Measurements from ENCODE around the gene CDC34. TPM values are rescaled to one million over a fixed set of nuclear protein-coding genes. Genes with fewer than 3 reads are reported as not detected.

The CDC34 gene, protein sequence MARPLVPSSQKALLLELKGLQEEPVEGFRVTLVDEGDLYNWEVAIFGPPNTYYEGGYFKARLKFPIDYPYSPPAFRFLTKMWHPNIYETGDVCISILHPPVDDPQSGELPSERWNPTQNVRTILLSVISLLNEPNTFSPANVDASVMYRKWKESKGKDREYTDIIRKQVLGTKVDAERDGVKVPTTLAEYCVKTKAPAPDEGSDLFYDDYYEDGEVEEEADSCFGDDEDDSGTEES
- 78.2 TPM for total RNA-seq
- long read RNA-seq, transcript CDC34-202 (5 exons, 1,147 nt), result minor isoform, 7 of 265 reads
- long read RNA-seq, transcript CDC34-201 (5 exons, 1,471 nt), result major isoform, 186 of 265 reads
- long read RNA-seq, partial matches to known transcripts, result 44 of 265 reads
- long read RNA-seq, other reads (novel, unspliced or antisense), result 27 of 265 reads

DNA sequence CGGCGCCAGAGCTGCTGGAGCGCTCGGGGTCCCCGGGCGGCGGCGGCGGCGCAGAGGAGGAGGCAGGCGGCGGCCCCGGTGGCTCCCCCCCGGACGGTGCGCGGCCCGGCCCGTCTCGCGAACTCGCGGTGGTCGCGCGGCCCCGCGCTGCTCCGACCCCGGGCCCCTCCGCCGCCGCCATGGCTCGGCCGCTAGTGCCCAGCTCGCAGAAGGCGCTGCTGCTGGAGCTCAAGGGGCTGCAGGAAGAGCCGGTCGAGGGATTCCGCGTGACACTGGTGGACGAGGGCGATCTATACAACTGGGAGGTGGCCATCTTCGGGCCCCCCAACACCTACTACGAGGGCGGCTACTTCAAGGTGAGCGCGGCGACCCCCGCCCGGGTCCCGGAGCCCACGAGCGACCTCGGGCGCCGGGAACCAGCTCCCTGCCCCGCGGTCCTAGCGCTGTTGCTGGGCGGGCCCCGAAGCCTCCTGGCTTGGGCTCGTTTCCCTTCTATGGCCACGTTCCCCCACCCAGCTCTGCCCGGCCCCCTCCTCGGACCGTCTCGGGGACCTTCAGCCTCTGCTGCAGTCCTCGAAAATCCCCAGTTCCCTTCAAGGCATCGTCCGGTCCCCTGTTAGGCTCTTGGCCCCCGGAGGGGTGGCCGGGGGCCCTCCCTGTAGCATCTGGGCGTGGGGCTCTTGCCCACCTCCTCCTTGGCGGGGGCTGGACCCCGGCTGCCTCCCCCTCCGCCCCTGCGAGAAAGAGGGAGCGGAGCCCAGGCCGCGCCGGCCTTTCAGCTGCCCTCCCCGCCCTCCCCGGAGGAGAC lies at the start of gene CDC34:
CDC34 (plus strand) TSS at position 8 of the 808 bp plus-strand sequence; CDS start at position 180, 172 bp downstream.
- no peak for DNase-seq (ENCODE audit: low spot score)
- intact Hi-C loops (cut with DNase I), result loop anchor here (5.0 kb wide), 1 partner anchor 40 kb away; the partner anchor contains the start of gene BSG

DNA sequence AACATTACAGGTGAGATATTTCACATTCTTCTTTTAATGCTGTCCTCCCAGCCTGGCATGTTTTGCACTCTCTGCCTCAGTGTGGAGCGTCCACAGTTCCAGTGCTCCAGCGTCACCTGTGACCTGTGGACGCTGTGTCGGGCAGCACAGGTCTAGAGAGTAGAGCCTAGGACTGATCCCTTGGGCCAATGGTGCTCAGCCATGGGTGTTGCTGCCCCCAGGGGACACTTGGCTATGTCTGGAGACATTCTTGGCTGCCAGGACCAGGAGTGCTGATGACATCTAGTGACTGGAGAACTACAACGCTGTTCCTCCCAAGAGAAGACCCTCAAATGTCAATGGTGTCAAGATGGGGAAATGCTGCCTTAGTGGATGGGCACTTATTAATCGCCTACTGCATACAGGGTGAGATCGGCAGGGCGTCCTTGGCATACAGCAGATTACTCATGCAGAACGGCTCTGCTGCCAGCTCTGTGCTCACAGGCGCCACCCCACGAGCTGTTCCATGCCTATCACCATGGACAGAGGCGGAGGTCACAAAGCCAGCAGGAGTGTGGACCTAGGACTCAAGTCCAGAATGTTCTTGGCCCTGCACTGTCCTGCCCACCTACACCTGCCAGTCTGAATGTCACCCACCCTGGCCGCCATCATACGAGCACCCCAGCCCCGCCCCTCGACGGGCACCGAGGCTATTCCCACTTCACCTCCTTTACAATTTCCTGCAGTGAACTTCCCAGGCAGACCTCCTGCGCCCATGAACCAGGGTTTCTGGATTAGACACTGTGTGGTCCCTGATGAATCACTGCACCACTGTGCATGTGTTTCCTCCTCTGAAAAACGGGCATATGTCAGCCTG lies 49.1 kb upstream of the CDC34 start:
- DNase-seq (ENCODE audit: low spot score), result no peak
- intact Hi-C loops (cut with DNase I), result loop anchor here (5.0 kb wide), 1 partner anchor 90 kb away; no protein-coding TSS in a partner anchor

DNA sequence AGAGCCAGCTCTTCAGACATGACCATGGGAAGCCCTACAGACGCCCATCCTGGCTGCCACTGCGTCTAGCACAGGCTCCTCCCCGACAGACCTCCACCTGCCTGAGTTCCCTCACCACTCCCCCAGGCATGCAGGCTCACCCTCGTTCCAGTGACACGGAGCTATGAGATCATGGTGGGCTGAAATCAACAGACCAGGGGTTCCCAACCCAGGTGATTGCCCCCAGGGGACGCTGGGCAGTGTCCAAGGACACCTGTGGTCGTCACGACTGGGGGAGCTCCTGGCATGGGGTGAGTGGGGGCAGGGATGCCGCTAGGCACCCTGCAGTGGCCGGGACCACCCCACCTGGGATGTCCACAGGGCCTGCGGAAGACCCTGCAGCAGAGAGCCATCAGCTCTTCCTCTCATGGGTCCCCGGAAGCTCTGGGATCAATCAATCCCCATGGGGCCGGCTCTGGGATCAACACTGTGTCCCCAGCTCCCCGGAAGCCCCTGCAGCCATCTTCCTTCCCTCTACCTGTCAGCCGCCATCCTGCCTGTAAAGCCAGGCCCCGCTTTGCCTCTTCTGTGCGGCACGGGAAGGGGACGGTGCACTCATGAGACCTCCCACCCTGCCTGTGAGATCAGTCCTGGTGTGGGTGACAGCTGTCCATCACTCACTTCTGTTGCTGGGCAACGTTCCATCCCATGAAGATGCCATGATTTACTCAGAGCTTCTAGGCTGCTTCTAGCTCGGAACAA lies 48.1 kb upstream of the CDC34 start:
- intact Hi-C loops (cut with DNase I), result loop anchor here (5.0 kb wide), 1 partner anchor 91 kb away; no protein-coding TSS in a partner anchor
- DNase-seq (ENCODE audit: low spot score), result no peak

DNA sequence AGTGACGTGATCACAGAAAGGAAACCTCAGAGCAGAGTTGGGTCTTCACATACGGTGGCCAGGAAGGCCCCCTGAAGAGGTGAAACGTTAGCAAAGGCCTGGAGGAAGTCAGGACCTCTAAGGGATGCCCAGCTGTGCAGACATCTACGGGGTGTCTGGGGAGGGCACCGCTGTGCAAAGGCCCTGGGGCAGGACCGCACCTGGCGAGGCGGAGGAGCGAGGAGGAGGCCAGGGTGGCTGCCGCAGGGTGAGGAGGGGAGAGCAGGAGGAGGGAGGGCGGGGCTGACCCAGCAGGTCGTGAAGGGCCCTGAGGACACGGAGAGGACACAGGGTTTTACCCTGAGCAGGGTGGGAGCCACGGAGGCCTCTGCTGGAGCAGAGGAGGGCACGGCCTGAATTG lies 47.1 kb upstream of the CDC34 start:
- intact Hi-C loops (cut with DNase I), result loop anchor here (5.0 kb wide), 1 partner anchor 92 kb away; no protein-coding TSS in a partner anchor
- no peak for DNase-seq (ENCODE audit: low spot score)

- DNase-seq (ENCODE audit: low spot score), result no peak
- intact Hi-C loops (cut with DNase I), result loop anchor here (5.0 kb wide), 1 partner anchor 103 kb away; no protein-coding TSS in a partner anchor
Measured at GRCh38 chr19:485077-485476, 46.5 kb upstream of the CDC34 start.

- DNase-seq (ENCODE audit: low spot score), result no peak
- intact Hi-C loops (cut with DNase I), result loop anchor here (5.0 kb wide), 1 partner anchor 103 kb away; no protein-coding TSS in a partner anchor
Measured at GRCh38 chr19:485583-486236, 45.9 kb upstream of the CDC34 start.

- peak; percentile 98 for DNase-seq (ENCODE audit: low spot score)
- intact Hi-C loops (cut with DNase I), result loop anchor here (1.0 to 5.0 kb wide), 2 partner anchors 19 to 106 kb away; partner anchors contain the start of gene TPGS1
Measured at GRCh38 chr19:488505-489417, 42.8 kb upstream of the CDC34 start.

- DNase-seq (ENCODE audit: low spot score), result no peak
- intact Hi-C loops (cut with DNase I), result loop anchor here (1.0 to 5.0 kb wide), 2 partner anchors 18 to 107 kb away; partner anchors contain the start of gene TPGS1
Measured at GRCh38 chr19:489418-490196, 42.0 kb upstream of the CDC34 start.

GRCh38 chr19:491146-491741 lies 40.3 kb upstream of the CDC34 start:
- no peak for DNase-seq (ENCODE audit: low spot score)
- intact Hi-C loops (cut with DNase I), result no loop called here

DNA sequence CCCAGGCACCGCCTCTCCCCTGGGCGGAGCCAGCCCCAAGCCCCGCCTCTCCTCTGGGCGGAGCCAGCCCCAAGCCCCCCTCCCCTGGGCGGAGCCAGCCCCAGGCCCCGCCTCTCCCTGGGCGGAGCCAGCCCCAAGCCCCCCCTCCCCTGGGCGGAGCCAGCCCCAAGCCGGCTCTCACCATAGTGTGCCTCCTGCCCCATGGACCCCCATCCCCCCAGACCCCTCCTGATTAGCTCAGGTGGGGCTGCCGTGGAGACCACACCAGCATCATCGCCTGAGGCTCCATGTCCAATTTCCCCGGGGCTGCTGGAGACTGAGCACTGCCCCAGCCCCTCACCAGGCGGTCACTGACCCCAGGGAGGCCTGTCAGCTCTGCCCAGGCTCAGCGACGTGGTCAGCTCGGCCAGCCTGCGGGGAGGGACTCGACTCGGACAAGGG lies 39.4 kb upstream of the CDC34 start:
- intact Hi-C loops (cut with DNase I), result no loop called here

GRCh38 chr19:493391-494170 lies 38.0 kb upstream of the CDC34 start:
- DNase-seq (ENCODE audit: low spot score), result no peak
- intact Hi-C loops (cut with DNase I), result no loop called here

More for the DNA sequence above, 39.4 kb upstream of the CDC34 start:
- no peak for DNase-seq (ENCODE audit: low spot score)

GRCh38 chr19:494171-495080 lies 37.1 kb upstream of the CDC34 start:
- intact Hi-C loops (cut with DNase I), result no loop called here
- DNase-seq (ENCODE audit: low spot score), result no peak

DNA sequence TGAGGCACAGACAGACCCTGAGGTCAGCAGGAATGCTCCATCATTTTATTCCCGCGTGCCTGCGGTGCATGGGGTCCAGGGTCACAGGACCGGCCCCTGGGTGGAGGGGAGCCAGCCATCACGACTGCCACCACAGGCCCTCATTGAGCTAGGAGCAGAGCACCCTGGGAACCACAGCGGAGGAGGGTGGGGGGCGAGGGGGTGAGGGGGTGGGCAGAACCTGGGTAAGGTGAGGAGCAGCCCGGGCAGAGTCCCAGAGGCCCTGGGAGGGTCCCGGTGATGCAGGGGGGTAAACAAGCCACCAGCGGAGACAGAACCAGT lies 36.5 kb upstream of the CDC34 start:
- no peak for DNase-seq (ENCODE audit: low spot score)
- intact Hi-C loops (cut with DNase I), result no loop called here

DNA sequence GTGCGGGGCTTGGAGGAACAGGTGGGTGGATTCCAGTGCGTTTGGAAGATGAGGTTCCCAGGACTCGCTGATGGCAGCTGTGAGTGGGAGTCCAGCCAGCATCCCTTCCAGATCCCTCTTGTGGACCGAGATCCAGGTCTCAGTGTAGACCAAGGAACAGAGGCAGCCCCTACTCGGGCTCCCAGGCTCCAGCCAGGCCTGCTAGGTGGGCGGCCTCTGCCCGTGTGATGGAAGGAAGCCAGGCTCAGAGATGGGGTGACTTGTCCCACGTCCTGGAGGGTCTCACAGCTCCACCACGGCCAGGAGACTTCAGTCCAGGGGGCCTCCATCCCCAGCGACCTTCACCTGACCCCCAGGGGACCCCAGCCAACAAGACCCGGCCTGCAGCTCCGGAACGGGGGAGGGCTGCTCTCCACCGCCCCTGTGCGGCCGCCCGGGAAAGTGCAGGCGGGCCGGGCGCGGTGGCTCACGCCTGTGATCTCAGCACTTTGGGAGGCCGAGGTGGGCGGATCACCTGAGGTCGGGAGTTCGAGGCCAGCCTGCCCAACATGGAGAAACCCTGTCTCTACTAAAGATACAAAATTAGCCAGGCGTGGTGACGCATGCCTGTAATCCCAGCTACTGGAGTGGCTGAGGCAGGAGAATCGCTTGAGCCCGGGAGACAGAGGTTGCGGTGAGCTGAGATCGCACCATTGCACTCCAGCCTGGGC lies 36.0 kb upstream of the CDC34 start:
- no peak for DNase-seq (ENCODE audit: low spot score)
- intact Hi-C loops (cut with DNase I), result no loop called here
